Hematopoietic multipotent progenitor cell treated with erythropoietin and hydrocortisone succinate and interleukin-3 and kit ligand, for 17 days (in vitro differentiated cells): Measurements from ENCODE around the gene RNF10.
"Not testable (repeated sequence)": the region's sequence is repeated elsewhere in the genome, so short reads cannot be mapped to it uniquely, and the experiment has no call there.

Experiments used
- DNase-seq: peaks from one replicate; pipeline ENCODE4 v3.0.0-alpha.2; 2015; ENCODE audit warnings: low spot score

RNF10 gene

GRCh38 chr12:120534203-120534702 is at the start of gene RNF10:
Gene RNF10 (plus strand): TSS chr12:120534356. CDS start chr12:120534812, 456 bp downstream.
- peak; percentile 96 for DNase-seq

- no peak for DNase-seq
These were observed 47.9 kb upstream of the RNF10 start for GRCh38 chr12:120485961-120486881.

GRCh38 chr12:120487552-120487951 is 46.6 kb upstream of the RNF10 start:
- DNase-seq: peak; percentile 50

GRCh38 chr12:120488057-120488640 is 46.0 kb upstream of the RNF10 start:
- DNase-seq: no peak

GRCh38 chr12:120489018-120489417 is 45.1 kb upstream of the RNF10 start:
- DNase-seq: no peak

- no peak for DNase-seq
These were observed 43.8 kb upstream of the RNF10 start for GRCh38 chr12:120490325-120490724.

- no peak for DNase-seq
These were observed 43.2 kb upstream of the RNF10 start for GRCh38 chr12:120490833-120491512.

GRCh38 chr12:120495186-120495730 is 38.9 kb upstream of the RNF10 start:
- no peak for DNase-seq

GRCh38 chr12:120495731-120496412 is 38.3 kb upstream of the RNF10 start, which contains the start of gene DYNLL1:
Gene DYNLL1 (plus strand): TSS chr12:120496113. CDS start chr12:120496422, 309 bp downstream.
- DNase-seq: peak; percentile 94

- peak; percentile 74 for DNase-seq
These were observed 37.5 kb upstream of the RNF10 start for GRCh38 chr12:120496413-120497340.

- no peak for DNase-seq
These were observed 36.5 kb upstream of the RNF10 start for GRCh38 chr12:120497524-120498150.

GRCh38 chr12:120498870-120499515 is 35.2 kb upstream of the RNF10 start:
- DNase-seq: no peak

GRCh38 chr12:120500581-120500980 is 33.6 kb upstream of the RNF10 start:
- DNase-seq: no peak

- no peak for DNase-seq
These were observed 29.6 kb upstream of the RNF10 start for GRCh38 chr12:120504587-120504986.

GRCh38 chr12:120508537-120508936 is 25.6 kb upstream of the RNF10 start:
- DNase-seq: no peak

- DNase-seq: peak; percentile 2
These were observed 20.2 kb upstream of the RNF10 start for GRCh38 chr12:120514002-120514401.

- no peak for DNase-seq
These were observed 18.7 kb upstream of the RNF10 start for GRCh38 chr12:120515496-120515895.

GRCh38 chr12:120519324-120519723 is 14.8 kb upstream of the RNF10 start:
- not testable (repeated sequence) for DNase-seq

- no peak for DNase-seq
These were observed 11.6 kb upstream of the RNF10 start for GRCh38 chr12:120522568-120522967.
